HepG2 (cell line): ENCODE measurements around the gene IL15RA. TPM values are rescaled to one million over a fixed set of nuclear protein-coding genes. Genes with fewer than 3 reads are reported as not detected.

Experiments used
- ATAC-seq: fragments of 200-7000 bp; cut with Tn5 transposase; 3 replicates; pipeline ENCODE4 v1.9.1; 2020; ENCODE audit warnings: mild to moderate bottlenecking, moderate library complexity
- BruUV-seq: library from RNA; stranded (reverse); fragments of 400-500 nt; replicated peaks from 2 replicates; lab custom pipeline; 2021; lab: Mats Ljungman, UMichigan
- CTCF ChIA-PET: fragments of 300-600 bp; formaldehyde crosslinking; extraction: SDS; loops from one replicate; lab custom pipeline; 2021; ENCODE audit warnings: low total read pairs, inconsistent platforms, low intra/inter-chr PET ratio; lab: Yijun Ruan, JAX
- POLR2A ChIA-PET: fragments of 350-600 bp; sonication (Branson Sonifier 250); formaldehyde crosslinking; loops from one replicate; lab custom pipeline; 2020; ENCODE audit warnings: antibody characterized with exemption, inconsistent platforms; lab: Yijun Ruan, JAX
- DNase-seq: peaks from one replicate; pipeline ENCODE4 v3.0.0-alpha.2; 2015; ENCODE audit warnings: low spot score
- FAIRE-seq: peaks from 3 replicates; lab custom pipeline; 2011; peaks lifted over from hg19 to GRCh38; lab: Jason Lieb, UNC
- H2AFZ ChIP-seq: one replicate; pipeline ENCODE4 v1.6.1; 2011; ENCODE audit warnings: low read length, inconsistent platforms
- H3K27ac ChIP-seq: fragments of 300-600 bp; 3 replicates; pipeline ENCODE4 v1.8.0; 2011; ENCODE audit warnings: mixed run types, mild to moderate bottlenecking, mixed read lengths, low read length, inconsistent platforms; ENCODE audit not compliant: insufficient read depth; ENCODE audit errors: extremely low read length
- H3K27me3 ChIP-seq, 2 experiments: fragments of 200-600 bp in 1 of 2; 2 replicates in 1 of 2; 3 replicates in 1 of 2; pipeline versions ENCODE4 v1.6.0 to v1.8.0; 2011; ENCODE audit warnings: low read length in 2 of 2, mild to moderate bottlenecking in 2 of 2, moderate library complexity in 2 of 2, inconsistent platforms in 1 of 2; ENCODE audit not compliant: insufficient read depth in 2 of 2, control insufficient read depth in 1 of 2
- H3K36me3 ChIP-seq, 2 experiments: fragments of 200-600 bp in 1 of 2; replicated peaks in 1 of 2; 2 replicates in 1 of 2; 3 replicates in 1 of 2; pipeline versions ENCODE4 v1.5.1 to v1.8.0; 2011; ENCODE audit warnings: low read length in 2 of 2, inconsistent platforms in 1 of 2; ENCODE audit not compliant: insufficient read depth in 2 of 2, control insufficient read depth in 1 of 2
- H3K4me1 ChIP-seq: 2 replicates; pipeline ENCODE4 v1.5.1; 2012; ENCODE audit warnings: low read length, inconsistent platforms; ENCODE audit not compliant: insufficient read depth
- H3K4me2 ChIP-seq: 2 replicates; pipeline ENCODE4 v1.6.0; 2011; ENCODE audit warnings: low read depth, low read length, inconsistent platforms
- H3K4me3 ChIP-seq, 3 experiments: fragments of 200-600 bp in 1 of 3; sonication (generic), shearing (Covaris generic) in 1 of 3; replicated peaks in 1 of 3; 2 replicates each; pipeline ENCODE4 v1.5.1; 2011 to 2016; ENCODE audit warnings: low read length in 3 of 3, inconsistent platforms in 2 of 3, low read depth in 2 of 3, mild to moderate bottlenecking in 2 of 3, control low read depth in 1 of 3, mixed read lengths in 1 of 3; ENCODE audit not compliant: insufficient read depth in 1 of 3
- H3K79me2 ChIP-seq: one replicate; pipeline ENCODE4 v1.6.1; 2011; ENCODE audit warnings: low read length, inconsistent platforms; ENCODE audit not compliant: insufficient read depth
- H3K9ac ChIP-seq: 2 replicates; pipeline ENCODE4 v1.6.0; 2011; ENCODE audit warnings: mild to moderate bottlenecking, low read depth, low read length, inconsistent platforms; ENCODE audit not compliant: insufficient read depth
- H3K9me3 ChIP-seq: 2 replicates; pipeline ENCODE4 v1.5.1; 2012; ENCODE audit warnings: mild to moderate bottlenecking, low read length
- H4K20me1 ChIP-seq: 2 replicates; pipeline ENCODE4 v1.6.0; 2011; ENCODE audit warnings: inconsistent platforms, mild to moderate bottlenecking, low read length, moderate library complexity; ENCODE audit not compliant: insufficient read depth
- MAF1 ChIP-seq: sonication (generic); formaldehyde crosslinking; IDR thresholded peaks from 2 replicates; pipeline ENCODE4 v1.5.0; 2020; ENCODE audit warnings: missing genetic modification reagents, borderline replicate concordance
- NRL ChIP-seq: sonication (generic); formaldehyde crosslinking; IDR thresholded peaks from 2 replicates; pipeline ENCODE4 v1.5.0; 2020; ENCODE audit warnings: missing genetic modification reagents, mild to moderate bottlenecking, moderate library complexity, borderline replicate concordance
- TEAD2 ChIP-seq: sonication (generic); formaldehyde crosslinking; IDR thresholded peaks from 2 replicates; pipeline ENCODE4 v1.9.0; 2021; ENCODE audit warnings: missing genetic modification reagents
- TMF1 ChIP-seq: sonication (generic); formaldehyde crosslinking; IDR thresholded peaks from 2 replicates; pipeline ENCODE4 v1.8.1; 2022; ENCODE audit warnings: low read depth, missing genetic modification reagents
- ZFX ChIP-seq: sonication (generic); formaldehyde crosslinking; IDR thresholded peaks from 2 replicates; pipeline ENCODE4 v1.4.0; 2020; ENCODE audit warnings: mild to moderate bottlenecking, low read depth, missing genetic modification reagents, moderate library complexity
- ZNF282 ChIP-seq: fragments of 450-650 bp; IDR thresholded peaks from 2 replicates; pipeline ENCODE4 v1.6.1; 2018; ENCODE audit not compliant: partially characterized antibody
- ZNF331 ChIP-seq: sonication (generic); formaldehyde crosslinking; IDR thresholded peaks from 2 replicates; pipeline ENCODE4 v1.4.0; 2020; ENCODE audit warnings: missing genetic modification reagents
- WGBS: methylation state at CpG from one replicate; pipeline ENCODE4 v1.1.6; 2017; ENCODE audit warnings: low lambda C conversion rate; 5-methylcytosine and 5-hydroxymethylcytosine counted together
- in situ Hi-C: cut with HindIII; loops from 2 replicates; pipeline ENCODE4 v1.10.0; 2017; ENCODE audit warnings: low pct_unique_long_range_greater_than_20kb; ENCODE audit not compliant: extremely low pct_ligation_motif_present
- intact Hi-C: fragments of 100-400 bp; cut with micrococcal nuclease; formaldehyde crosslinking; loops from one replicate; pipeline ENCODE4 v1.10.0; 2022; ENCODE audit not compliant: unreplicated experiment
- polyA plus RNA-seq, 8 experiments: library from polyadenylated mRNA; depleted of rRNA in 3 of 8; stranded (reverse) in 7 of 8; unstranded in 1 of 8; fragments of >200 nt; fragmentation: Illumina TruSeq in 4 of 8; extraction: Trizol in 4 of 8; gene quantifications; 2 replicates each; pipeline versions ENCODE4 v1.2.1 to v1.2.3, GENCODE V29; 2011 to 2016; ENCODE audit warnings: low read depth in 4 of 8, missing spikeins in 1 of 8, mixed read lengths in 1 of 8; ENCODE audit not compliant: insufficient read depth in 1 of 8
- total RNA-seq, 5 experiments: library from RNA; depleted of rRNA; stranded (reverse); fragments of >200 nt; fragmentation: Illumina TruSeq; extraction: Trizol; gene quantifications; 2 replicates each; pipeline ENCODE4 v1.2.3, GENCODE V29; 2016; ENCODE audit warnings: low read depth in 1 of 5
- TF ChIP-seq, protein P1 (sequence below), 2 experiments: sonication (generic) in 1 of 2; formaldehyde crosslinking in 1 of 2; IDR thresholded peaks; 2 replicates each; pipeline versions ENCODE4 v1.5.1 to v1.6.1; 2011 to 2020; ENCODE audit warnings: borderline replicate concordance in 1 of 2, low read depth in 1 of 2, low read length in 1 of 2, mild to moderate bottlenecking in 1 of 2, missing genetic modification reagents in 1 of 2, moderate library complexity in 1 of 2
- TF ChIP-seq, protein P2 (sequence below): fragments of 450-650 bp; IDR thresholded peaks from 2 replicates; pipeline ENCODE4 v1.6.1; 2017
- TF ChIP-seq, protein P3 (sequence below): sonication (generic); formaldehyde crosslinking; IDR thresholded peaks from 2 replicates; pipeline ENCODE4 v1.8.0; 2022; ENCODE audit warnings: mild to moderate bottlenecking, missing genetic modification reagents, moderate library complexity
- TF ChIP-seq, protein P4 (sequence below): sonication (generic); formaldehyde crosslinking; IDR thresholded peaks from 2 replicates; pipeline ENCODE4 v1.5.0; 2020; ENCODE audit warnings: mild to moderate bottlenecking, missing genetic modification reagents, borderline replicate concordance

Gene IL15RA
- total and polyA plus RNA-seq, 2 of the 13 experiments (the other 11 are each of a cell fraction or from before 2014, with no cell fraction given), result 0.53 to 0.77 TPM

DNA sequence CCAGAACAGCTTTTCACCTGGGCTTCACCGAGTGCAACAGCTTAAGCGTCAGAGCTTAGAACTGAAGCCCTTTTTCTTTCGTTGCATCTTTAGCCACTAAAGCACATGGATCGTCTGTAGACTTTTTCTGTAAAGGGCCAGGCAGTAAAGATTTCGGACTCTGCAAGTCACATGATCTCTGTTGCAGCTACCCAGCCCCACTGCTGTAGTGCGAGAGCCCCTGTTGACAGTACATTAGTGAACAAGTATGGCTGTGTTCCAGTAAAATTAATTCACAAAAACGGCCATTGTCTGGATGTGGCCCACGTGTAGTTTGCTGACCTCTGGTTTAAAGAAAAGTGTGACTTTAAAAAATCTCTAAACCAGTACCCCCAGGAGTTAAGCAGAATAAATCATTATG lies 47.9 kb downstream of the IL15RA start:
- ChIA-PET CTCF (no interaction called here), POLR2A (no interaction called here)
- Histone ChIP-seq H2AFZ (no peak overlapping the region), H3K9ac (no peak overlapping the region), H3K79me2 (no peaks in the 10 kb centered on the region), H3K4me2 (no peak overlapping the region), H3K4me3 (no peak overlapping the region), H3K4me1 (no peaks in the 10 kb centered on the region), H3K36me3 (peaks cover 26 to 73% of the 10 kb centered on the region in 2 experiments), H3K27me3 (no peaks in the 10 kb centered on the region), H3K27ac (no peak overlapping the region), H3K9me3 (no peaks in the 10 kb centered on the region), H4K20me1 (no peaks in the 10 kb centered on the region)
- no peak for FAIRE-seq
- in situ Hi-C loops (no loop called here), intact Hi-C loops (no loop called here)
- BruUV-seq, result no TSS peak
- 98% methylated on average over 8 of the region's 8 CpGs for WGBS
- TF ChIP-seq, protein P1, sequence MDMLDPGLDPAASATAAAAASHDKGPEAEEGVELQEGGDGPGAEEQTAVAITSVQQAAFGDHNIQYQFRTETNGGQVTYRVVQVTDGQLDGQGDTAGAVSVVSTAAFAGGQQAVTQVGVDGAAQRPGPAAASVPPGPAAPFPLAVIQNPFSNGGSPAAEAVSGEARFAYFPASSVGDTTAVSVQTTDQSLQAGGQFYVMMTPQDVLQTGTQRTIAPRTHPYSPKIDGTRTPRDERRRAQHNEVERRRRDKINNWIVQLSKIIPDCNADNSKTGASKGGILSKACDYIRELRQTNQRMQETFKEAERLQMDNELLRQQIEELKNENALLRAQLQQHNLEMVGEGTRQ (IDR thresholded peaks at IDR 0.05; ENCODE audit: low read depth, low read length), result no peak
- TF ChIP-seq, protein P1 (CRISPR knock-in tag; IDR thresholded peaks at IDR 0.05; ENCODE audit: borderline replicate concordance), result no peak
- TF ChIP-seq ZNF331 (CRISPR knock-in tag) (no peak), NRL (CRISPR knock-in tag) (no peak)
- ATAC-seq, result no peak
- no peak for DNase-seq

DNA sequence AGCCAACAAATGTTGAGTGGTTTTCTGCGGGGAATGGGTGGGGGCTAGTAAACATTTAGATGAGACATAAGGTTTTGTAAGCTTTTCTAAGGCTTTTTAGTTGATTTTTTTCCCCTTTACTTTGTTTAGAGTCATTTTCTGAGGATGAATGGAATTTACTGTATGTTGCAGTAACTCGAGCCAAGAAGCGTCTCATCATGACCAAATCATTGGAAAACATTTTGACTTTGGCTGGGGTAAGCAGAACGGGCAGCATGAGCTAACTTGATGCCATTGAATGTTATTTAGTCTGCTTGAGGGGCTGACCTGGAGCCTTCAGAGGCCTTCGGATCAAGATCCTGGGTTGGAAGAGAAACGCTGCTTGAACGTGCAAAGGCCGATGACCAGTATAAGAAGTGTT lies 50.0 kb downstream of the IL15RA start:
- Histone ChIP-seq H3K79me2 (no peaks in the 10 kb centered on the region), H3K9me3 (no peaks in the 10 kb centered on the region), H3K4me2 (no peak overlapping the region), H3K9ac (no peak overlapping the region), H3K36me3 (peaks cover 43 to 87% of the 10 kb centered on the region in 2 experiments), H2AFZ (no peak overlapping the region), H4K20me1 (no peaks in the 10 kb centered on the region), H3K4me3 (no peak overlapping the region), H3K27ac (no peak overlapping the region), H3K27me3 (no peaks in the 10 kb centered on the region), H3K4me1 (no peaks in the 10 kb centered on the region)
- CTCF ChIA-PET, result no interaction called here
- BruUV-seq, result no TSS peak
- intact Hi-C loops (no loop called here), in situ Hi-C loops (no loop called here)
- 98% methylated on average over 8 of the region's 8 CpGs for WGBS
- DNase-seq, result no peak
- no peak for FAIRE-seq
- ATAC-seq, result no peak
- POLR2A ChIA-PET, result no interaction called here
- TF ChIP-seq TEAD2 (CRISPR knock-in tag), result no peak
- no peak for TF ChIP-seq TMF1 (CRISPR knock-in tag)
- TF ChIP-seq, protein P2, sequence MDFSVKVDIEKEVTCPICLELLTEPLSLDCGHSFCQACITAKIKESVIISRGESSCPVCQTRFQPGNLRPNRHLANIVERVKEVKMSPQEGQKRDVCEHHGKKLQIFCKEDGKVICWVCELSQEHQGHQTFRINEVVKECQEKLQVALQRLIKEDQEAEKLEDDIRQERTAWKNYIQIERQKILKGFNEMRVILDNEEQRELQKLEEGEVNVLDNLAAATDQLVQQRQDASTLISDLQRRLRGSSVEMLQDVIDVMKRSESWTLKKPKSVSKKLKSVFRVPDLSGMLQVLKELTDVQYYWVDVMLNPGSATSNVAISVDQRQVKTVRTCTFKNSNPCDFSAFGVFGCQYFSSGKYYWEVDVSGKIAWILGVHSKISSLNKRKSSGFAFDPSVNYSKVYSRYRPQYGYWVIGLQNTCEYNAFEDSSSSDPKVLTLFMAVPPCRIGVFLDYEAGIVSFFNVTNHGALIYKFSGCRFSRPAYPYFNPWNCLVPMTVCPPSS, result no peak
- no peak for TF ChIP-seq MAF1 (CRISPR knock-in tag)
- TF ChIP-seq, protein P3, sequence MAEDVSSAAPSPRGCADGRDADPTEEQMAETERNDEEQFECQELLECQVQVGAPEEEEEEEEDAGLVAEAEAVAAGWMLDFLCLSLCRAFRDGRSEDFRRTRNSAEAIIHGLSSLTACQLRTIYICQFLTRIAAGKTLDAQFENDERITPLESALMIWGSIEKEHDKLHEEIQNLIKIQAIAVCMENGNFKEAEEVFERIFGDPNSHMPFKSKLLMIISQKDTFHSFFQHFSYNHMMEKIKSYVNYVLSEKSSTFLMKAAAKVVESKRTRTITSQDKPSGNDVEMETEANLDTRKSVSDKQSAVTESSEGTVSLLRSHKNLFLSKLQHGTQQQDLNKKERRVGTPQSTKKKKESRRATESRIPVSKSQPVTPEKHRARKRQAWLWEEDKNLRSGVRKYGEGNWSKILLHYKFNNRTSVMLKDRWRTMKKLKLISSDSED (CRISPR knock-in tag), result no peak
- TF ChIP-seq, protein P4, sequence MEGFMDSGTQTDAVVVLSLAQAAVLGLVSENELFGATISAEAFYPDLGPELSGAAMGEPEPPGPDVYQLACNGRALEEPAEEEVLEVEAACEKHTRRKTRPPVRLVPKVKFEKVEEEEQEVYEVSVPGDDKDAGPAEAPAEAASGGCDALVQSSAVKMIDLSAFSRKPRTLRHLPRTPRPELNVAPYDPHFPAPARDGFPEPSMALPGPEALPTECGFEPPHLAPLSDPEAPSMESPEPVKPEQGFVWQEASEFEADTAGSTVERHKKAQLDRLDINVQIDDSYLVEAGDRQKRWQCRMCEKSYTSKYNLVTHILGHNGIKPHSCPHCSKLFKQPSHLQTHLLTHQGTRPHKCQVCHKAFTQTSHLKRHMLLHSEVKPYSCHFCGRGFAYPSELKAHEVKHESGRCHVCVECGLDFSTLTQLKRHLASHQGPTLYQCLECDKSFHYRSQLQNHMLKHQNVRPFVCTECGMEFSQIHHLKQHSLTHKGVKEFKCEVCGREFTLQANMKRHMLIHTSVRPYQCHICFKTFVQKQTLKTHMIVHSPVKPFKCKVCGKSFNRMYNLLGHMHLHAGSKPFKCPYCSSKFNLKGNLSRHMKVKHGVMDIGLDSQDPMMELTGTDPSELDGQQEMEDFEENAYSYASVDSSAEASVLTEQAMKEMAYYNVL, result no peak
- no peak for TF ChIP-seq ZNF282
- TF ChIP-seq ZFX (CRISPR knock-in tag), result no peak
